Measurements from ENCODE around the gene RND1.

RND1 gene

GRCh38 chr12:48828841-48829575 is 36.7 kb downstream of the RND1 start:
- Histone ChIP-seq H3K27me3 (replicated peaks; ENCODE audit: control insufficient read depth, insufficient read depth, low read length) (no peaks in the 10 kb centered on the region), H3K36me3 (ENCODE audit: control insufficient read depth, insufficient read depth, low read length) (peaks cover 43% of the 10 kb centered on the region), H3K4me3 (replicated peaks; ENCODE audit: low read depth, low read length) (no peak overlapping the region)
- TF ChIP-seq CTCF (IDR thresholded peaks at IDR 0.05; ENCODE audit: insufficient read depth, low read length, poor library complexity, severe bottlenecking) = no peak
- no peak for DNase-seq (ENCODE audit: extremely low read depth, insufficient read length)

GRCh38 chr12:48828293-48828692 is 37.4 kb downstream of the RND1 start:
- Histone ChIP-seq H3K27me3 (replicated peaks; ENCODE audit: control insufficient read depth, insufficient read depth, low read length) (no peaks in the 10 kb centered on the region), H3K36me3 (ENCODE audit: control insufficient read depth, insufficient read depth, low read length) (peaks cover 41% of the 10 kb centered on the region), H3K4me3 (replicated peaks; ENCODE audit: low read depth, low read length) (no peak overlapping the region)
- DNase-seq (ENCODE audit: extremely low read depth, insufficient read length) = no peak
- TF ChIP-seq CTCF (IDR thresholded peaks at IDR 0.05; ENCODE audit: insufficient read depth, low read length, poor library complexity, severe bottlenecking) = no peak

- no peak for TF ChIP-seq CTCF (IDR thresholded peaks at IDR 0.05; ENCODE audit: insufficient read depth, low read length, poor library complexity, severe bottlenecking)
- H3K4me3 ChIP-seq (replicated peaks; ENCODE audit: low read depth, low read length) = no peak overlapping the region
- no peaks in the 10 kb centered on the region for H3K27me3 ChIP-seq (replicated peaks; ENCODE audit: control insufficient read depth, insufficient read depth, low read length)
- DNase-seq (ENCODE audit: extremely low read depth, insufficient read length) = no peak
- H3K36me3 ChIP-seq (ENCODE audit: control insufficient read depth, insufficient read depth, low read length) = peaks cover 34% of the 10 kb centered on the region
Observed at GRCh38 chr12:48827513-48828096, 38.1 kb downstream of the RND1 start.

- Histone ChIP-seq H3K27me3 (replicated peaks; ENCODE audit: control insufficient read depth, insufficient read depth, low read length) (no peaks in the 10 kb centered on the region), H3K36me3 (ENCODE audit: control insufficient read depth, insufficient read depth, low read length) (peaks cover 30% of the 10 kb centered on the region), H3K4me3 (replicated peaks; ENCODE audit: low read depth, low read length) (no peak overlapping the region)
- TF ChIP-seq CTCF (IDR thresholded peaks at IDR 0.05; ENCODE audit: insufficient read depth, low read length, poor library complexity, severe bottlenecking) = no peak
- no peak for DNase-seq (ENCODE audit: extremely low read depth, insufficient read length)
Observed at GRCh38 chr12:48827026-48827425, 38.6 kb downstream of the RND1 start.

GRCh38 chr12:48826209-48826855 is 39.3 kb downstream of the RND1 start:
- DNase-seq (ENCODE audit: extremely low read depth, insufficient read length) = no peak
- H3K27me3 ChIP-seq (replicated peaks; ENCODE audit: control insufficient read depth, insufficient read depth, low read length) = no peaks in the 10 kb centered on the region
- no peak overlapping the region for H3K4me3 ChIP-seq (replicated peaks; ENCODE audit: low read depth, low read length)
- no peak for TF ChIP-seq CTCF (IDR thresholded peaks at IDR 0.05; ENCODE audit: insufficient read depth, low read length, poor library complexity, severe bottlenecking)
- H3K36me3 ChIP-seq (ENCODE audit: control insufficient read depth, insufficient read depth, low read length) = peaks cover 23% of the 10 kb centered on the region
